Pons (tissue), 1 donor: ENCODE measurements around the gene BAG1.

Experiments
- DNase-seq: peaks from one replicate; pipeline ENCODE4 v3.0.0-alpha.2; 2016; ENCODE audit warnings: low spot score

BAG1 gene

DNA sequence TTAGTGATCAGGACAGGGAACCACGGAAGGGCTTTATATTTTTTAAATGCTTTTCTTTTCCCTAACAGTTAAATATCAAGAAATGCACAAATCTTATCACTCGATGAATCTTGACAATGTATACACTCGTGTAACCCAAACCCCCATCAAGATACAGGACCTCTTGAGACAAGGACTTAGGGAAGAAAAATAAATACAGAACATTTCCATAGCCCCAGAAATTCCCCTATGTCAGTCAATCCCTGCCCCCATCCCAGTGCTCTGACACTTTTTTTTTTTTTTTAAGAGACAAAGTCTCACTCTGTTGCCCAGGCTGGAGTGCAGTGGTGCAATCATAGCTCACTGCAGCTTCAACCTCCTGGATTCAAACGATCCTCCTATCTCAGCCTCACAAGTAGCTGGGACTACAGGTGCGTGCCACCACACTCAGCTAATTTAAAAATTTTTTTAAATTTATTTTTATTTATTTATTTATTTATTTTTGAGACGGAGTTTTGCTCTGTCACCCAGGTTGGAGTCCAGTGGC, 21.8 kb downstream of the BAG1 start:
- DNase-seq = no peak

DNA sequence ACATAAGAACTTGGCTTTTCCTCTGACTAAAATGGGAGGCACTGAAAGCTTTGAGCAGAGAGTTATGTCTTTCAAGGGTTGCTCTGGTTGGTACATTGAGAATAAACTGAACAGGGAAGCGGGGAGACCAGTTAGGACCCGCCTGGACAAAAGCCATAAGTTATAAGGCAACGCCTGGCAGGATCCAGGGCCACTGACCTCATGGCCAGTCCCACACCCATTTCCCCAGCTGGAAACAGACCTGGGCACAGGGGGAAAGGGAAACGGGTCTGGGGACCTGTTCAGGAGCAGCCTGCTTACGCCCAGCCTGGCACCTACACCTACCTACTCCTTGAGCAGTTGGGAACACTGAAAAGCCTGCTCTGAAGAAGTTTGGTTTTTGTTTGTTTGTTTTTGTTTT, 23.2 kb downstream of the BAG1 start:
- no peak for DNase-seq

DNA sequence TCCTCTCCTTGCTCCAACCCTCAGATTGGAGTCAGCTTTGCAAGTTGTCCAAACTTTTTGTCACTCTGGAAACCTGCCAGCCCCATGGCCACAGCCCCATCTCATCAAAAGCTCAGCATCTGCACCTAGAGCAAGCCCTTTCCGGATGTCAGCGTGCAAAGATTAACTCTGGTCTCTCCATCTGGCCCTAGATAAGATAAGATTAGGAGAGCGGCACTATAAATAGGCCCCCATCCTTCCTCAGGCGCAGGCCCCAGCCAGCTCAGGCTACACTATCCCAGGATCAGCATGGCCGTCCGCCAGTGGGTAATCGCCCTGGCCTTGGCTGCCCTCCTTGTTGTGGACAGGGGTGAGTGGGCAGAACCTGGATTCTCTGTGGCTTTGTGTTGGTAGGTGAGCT, 24.6 kb downstream of the BAG1 start, which contains the start of gene SPINK4:
SPINK4 (plus strand) TSS at position 247 of the 400 bp plus-strand sequence; CDS start at position 289, 42 bp downstream.
- DNase-seq = no peak

DNA sequence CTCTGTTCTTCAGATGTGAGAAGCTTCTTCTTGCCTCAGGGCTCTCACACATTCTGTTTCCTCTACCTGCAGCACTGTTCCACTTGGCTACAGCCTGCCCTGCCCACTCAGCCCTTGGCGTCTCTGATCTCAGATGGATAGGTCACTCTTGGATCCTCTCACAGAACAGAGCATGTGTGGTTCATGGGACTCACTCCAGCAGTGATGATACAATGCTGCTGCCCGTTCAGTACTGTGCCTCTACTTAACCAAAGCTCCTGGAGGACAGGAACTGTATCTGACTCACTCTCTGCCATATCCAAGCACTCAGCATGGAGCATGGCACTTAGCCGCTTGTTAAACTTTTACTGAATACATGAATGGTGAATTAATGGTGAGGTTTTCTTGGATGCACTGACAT, 27.9 kb downstream of the BAG1 start:
- no peak for DNase-seq

DNA sequence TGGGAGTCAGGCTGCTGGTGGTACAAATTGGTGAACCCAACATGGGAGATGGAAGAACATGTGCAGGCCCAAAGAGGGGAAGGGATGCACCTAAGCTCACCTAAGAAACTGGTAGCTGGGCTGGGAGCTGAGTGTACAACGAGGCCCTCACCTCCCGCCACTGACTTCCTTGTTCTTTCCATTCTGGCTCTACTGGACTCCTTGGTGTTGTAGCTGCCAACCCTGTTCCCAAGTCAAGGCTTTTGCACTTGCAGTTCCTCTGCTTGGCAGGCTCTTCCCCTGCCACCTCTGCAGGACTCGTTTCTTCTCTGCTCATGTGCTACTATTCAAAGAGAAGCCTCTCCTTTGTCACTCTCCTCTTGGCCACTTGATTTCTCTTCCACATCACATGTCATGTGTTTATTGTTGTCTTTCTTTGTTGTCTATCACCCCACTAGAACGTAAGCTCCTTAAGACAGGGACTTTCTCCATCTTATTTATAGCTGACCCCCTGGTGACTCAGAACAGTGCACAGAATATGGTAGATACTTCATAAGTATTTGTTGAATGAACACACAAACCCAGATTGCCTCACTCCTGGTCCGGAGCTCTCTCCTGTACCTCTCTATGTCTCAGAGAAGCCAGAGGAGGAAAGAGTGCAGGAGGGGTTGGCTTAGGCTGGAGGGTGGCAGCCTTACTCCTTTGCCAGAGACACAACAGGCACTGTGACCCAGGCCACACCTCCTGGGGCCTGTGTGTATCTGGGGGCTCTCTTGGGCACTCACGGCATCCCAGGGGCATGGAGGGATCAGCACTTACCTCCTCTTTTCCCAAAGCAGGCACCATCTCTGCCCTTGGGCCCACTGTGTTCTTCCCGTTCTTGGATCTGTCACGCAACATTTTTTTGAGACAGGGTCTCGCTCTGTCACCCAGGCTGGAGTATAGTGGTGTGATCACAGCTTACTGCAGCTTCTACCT, 29.7 kb downstream of the BAG1 start:
- no peak for DNase-seq

DNA sequence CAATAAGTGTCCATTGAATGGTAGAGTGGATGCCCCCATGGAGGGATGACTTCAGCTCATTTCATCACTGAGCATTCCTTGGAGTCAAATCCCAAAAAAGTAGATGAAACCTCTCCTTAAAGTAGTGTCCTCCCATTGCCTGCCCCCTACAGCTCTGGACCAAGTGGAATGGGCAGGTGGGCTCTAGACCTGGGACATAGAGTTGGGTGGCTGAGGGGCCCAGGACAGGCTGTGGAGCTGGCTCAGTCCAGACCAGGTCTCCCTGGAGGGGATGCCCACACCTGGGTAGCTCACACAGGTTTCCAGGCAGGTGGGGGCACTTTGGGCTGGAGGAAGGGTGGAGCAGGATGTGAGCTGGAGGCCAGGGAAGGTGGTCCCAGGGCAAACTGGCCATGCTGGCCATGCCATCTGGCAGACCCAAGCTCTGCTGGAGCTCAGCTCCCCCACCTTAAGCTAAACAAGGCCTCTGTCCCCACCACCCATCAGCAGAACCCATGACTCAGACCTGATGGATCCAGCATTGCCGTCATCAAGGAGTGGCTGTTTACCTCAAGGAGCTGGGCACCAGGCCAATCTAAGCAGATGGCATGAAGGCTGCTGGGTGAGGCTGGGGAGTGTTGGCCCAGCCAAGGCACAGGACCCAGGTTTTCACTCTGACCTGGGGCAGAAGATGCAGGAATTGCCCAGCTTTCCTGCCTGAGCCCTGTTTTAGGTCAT, 30.7 kb downstream of the BAG1 start:
- DNase-seq = no peak

DNA sequence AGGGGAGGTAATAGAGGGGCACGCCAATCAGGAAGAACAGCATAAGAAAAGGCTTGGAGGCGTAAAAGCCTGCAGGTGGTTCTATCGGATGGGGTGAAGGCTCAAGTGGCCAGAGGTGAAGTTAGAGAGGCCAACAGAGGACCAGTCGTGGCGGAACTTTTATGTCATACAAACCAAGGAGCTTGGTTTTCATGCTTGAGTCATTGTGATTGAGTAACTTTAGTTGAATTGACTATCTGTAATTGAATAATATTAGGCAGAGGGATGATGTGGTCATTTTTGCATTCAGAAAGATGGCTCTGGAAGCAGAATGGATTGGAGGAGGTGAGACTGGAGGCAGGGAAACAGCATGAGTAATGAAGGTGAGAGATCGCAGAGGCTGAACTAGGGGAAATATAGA, 31.7 kb downstream of the BAG1 start:
- no peak for DNase-seq

DNA sequence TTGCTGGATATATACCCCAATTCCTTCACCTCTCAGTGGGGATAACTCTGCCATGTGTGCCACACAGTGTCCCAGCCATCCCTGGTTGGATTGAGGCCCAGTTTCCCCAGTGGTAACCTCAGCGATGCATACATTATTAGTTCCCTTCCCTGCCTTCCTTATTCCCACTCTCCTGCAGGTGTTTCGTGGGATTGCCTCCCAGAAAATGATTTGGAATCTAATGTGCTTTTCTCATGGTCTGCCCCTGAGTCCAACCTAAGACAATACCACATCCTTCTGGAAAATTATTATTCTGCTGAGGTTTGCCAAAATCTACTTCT, 32.9 kb downstream of the BAG1 start:
- no peak for DNase-seq

DNA sequence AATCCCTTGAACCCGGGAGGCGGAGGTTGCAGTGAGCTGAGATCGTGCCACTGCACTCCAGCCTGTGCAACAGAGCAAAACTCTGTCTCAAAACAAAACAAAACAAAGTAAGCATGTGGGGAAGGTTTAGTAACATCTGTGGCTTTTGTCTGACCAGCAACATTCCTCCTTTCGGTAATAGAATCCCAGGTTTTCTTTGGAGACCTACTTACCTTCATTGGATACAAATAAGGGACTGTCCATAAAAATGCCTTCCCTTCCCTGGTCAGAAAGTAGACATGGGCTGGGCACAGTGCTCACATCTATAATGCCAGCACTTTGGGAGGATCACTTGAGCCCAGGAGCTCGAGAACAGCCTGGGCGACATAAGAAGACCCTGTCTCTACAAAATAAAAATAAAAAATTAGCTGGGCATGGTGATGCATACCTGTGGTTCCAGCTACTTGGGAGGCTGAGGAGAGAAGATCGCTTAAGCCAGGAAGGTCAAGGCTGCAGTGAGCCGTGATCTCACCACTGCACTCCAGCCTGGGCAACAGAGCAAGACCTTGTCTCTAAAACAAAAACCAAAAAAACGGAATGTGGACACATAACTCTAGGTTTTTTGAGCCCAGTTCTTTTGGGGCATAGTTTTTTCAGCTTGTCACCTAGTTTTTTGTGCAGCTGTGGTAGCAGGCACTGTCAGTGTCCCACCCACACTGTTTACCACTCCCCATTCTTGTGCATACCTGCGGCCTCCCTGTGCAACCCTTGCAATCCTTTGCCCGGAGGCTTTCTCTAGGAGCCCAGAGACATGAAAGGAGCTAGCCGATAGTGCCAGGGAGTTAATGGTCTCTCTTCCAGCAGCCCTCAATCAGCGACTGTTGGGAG, 33.5 kb downstream of the BAG1 start:
- DNase-seq = no peak

DNA sequence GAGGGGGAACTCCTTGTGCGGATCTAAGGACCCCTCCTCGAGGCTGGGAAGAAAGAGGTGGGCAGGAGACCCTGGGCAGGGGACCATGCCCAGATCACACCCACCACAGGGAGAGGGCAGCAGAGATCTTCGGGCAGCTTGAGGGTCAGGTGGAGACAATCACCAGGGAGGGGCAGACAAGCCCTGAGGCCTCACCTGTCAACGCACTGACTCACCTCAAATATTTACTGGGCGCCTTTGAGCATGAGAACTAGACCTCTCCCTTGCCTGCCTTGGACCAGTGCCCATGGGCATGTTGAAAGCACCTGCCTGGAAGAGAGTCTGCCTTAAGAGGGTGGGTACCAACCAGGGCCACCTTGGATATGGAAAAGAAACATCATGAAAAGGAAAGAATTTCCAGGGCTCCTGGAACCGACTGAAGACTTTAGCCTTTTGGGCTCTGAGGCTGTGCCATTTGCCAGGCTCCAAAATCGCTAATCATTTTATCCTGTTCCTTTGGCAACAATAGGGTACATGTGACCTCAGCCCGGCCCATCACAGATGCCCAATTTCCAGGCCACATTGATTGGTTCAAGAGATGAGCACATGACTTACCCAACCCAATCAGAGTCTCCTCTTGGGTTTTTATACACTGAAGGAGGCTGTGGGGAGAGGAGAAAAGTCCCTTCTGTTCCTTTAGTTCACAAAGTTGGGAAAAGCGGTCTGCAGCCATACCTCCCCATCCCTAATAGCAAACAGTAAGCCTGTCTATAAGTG, 35.0 kb downstream of the BAG1 start:
- no peak for DNase-seq

DNA sequence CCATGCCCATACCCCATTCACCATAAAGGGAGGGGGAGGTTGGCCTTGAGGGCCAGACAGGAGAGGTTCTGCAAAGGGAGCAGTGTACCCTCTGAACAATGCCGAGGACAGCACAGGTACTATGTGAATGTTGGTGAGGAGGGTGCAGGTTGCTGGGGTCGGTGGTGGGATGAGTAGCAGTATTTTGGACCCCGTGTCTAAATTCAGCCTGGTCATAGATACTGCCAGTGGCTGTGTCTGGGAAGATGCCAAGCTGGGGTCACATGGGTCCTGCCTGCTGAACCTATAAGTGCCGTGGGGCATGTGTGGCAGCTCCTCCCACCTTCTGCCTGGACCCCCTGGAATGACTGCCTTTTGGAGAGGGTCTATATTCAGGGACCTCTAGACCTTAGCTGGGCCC, 35.9 kb downstream of the BAG1 start:
- DNase-seq = no peak

DNA sequence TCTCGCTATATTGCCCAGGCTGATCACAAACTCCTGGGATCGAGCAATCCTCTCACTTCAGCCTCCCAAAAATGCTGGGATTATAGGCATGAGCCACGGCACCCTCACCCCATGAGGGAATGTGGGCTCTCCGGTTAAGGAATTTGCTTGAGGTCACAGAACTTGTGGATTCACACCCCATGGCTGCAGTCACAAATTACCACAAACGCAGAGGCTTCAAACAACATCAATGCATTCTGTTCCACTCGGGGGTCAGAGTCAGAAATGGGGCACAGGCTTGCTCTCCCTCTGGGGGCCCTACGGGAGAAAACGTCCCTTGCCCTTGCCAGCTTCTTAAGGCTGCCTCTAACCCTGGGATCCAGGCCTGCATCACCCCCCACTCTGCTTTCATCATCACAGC, 36.8 kb downstream of the BAG1 start:
- DNase-seq = no peak

DNA sequence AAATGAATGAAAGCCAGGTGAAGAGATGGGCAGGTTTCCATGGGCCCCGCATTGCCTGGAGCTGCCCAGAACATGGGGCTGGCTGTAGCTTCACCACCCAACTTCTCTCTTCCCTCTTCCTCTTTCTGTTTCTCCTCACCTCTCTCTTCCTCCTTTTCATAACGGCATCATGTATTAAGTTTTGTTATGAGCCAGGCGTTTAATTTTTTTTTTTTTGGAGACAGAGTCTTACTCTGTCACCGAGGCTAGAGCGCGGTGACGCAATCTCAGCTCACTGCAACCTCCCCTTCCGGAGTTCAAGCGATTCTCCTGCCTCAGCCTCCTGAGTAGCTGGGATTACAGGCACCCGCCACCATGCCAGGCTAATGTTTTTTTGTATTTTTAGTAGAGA, 37.5 kb downstream of the BAG1 start:
- peak; percentile 34 for DNase-seq

DNA sequence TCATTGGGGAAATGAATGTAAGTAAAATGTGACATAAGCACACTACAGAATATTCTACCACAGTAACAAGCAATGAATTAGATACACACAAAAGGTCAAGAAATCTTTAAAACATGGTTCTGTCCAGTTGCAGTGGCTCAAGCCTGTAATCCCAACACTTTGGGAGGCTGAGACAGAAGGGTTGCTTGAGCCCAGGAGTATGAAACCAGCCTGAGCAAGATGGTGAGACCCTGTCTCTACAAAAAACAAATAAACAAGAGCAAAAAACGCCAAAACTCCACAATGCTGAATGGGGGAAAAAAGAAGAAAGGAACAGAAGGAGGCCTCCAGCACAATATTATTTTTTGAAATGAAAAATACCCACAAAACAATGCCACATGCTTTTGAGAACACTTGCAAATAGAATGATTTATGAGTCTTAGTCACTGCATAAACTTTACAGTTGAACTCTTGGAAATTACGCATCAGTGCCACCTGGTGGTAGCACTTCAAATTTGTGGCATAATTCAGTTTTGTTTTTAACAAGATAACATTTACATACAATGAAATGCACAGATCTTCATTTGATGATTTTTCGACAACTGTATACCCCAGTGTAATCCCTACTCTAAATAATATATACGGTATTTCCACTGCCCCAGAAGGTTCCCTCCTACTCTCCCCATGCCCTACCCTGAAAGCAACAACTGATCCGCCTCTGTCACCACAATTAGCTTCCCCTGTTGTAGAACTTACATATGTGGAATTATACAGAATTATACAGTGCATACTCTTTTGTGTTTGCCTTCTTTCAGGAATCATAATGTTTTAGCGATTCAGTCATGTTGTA, 39.0 kb downstream of the BAG1 start:
- DNase-seq = peak; percentile 81

DNA sequence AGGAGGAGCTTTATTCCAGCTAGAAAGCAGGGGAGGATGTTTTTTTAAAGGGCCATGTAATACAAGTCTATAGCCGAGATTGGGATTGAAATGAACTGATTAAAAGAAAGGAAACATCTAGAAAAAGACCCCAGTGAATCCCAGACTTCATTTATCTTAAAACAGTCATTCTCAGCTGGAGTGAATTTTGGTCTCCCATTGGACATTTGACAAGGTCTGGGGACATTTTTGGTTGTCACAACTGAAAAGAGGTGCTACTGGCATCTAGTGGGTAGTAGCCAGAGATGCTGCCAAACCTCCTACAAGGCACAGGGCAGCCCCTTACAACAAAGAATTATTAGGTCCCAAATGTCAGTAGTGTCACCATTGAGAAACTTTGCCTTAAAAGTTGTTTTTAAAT, 40.8 kb downstream of the BAG1 start:
- DNase-seq = no peak

DNA sequence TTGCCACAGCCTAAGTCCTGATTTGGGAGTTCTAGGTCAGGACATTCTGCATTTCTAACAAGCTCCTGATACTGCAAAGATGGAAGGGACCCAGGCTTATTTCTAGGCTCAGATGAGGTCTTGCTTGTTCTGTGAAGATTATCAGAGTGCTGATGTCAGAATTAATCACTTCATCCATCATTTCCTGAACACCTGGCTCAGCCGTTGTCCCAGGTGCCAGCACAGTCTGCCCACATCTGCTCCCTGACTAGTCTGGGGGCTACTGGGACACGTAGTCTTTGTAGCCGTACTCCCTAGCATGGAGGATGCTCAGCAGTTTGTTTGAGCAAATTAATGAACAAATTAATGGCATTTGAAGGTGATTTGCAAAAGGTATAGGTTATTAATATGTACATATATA, 42.5 kb downstream of the BAG1 start:
- DNase-seq = no peak

DNA sequence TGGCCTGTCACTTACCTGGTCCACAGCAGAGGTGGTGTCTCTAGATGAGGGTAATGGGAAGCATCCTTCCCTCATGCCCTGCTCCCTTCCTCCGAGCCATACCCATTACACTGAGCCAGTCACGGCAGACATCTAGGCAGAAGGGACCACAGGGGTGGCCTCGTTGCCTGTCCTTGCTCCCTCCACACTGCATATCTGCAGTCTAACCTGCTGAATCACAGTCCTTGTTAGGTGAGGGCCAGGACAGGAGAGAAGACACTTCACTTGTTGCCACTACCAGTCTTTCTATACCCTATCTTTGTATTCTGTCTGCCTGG, 43.0 kb downstream of the BAG1 start:
- no peak for DNase-seq

DNA sequence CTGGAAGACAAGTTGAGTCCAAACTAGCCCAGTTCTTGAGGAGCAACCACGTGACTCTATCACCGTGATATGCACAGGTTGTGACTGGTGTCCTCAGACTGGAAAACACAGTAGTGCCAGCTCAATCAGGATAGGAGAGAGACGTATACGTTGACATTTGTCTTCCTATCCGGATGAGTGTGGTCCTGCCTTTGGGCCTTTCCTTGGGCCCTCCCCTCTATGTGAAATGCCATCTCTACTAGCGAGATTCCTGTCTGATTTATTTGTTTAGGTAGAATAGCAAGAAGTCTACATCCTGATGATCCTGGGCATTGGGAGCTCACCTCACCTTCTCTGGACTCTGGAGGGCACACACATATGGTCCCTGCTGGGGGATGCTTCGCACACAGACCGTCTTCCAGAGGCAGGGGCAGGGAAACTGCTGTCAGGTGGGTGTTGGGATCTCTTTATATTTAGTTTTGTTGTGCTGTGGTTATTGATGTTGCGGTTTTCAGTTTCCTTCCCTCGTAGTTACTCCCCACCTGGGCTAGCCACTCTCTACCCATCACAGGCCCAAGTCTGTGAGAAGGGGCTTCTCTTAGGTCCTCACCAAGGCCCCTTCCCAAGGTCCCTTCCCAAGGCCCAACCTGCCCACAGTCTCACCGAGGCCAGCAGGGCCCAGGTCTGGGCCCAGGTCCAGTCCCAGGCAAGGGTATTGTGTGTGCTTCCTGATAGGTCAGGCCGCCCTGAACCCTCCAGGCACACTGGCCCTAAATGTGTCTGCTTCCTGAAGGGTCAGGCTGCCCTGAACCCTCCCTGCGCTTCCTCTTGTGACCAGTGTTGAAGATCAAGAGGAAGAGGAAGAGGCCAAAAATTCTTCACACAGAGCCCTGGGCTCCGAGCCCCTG, 43.6 kb downstream of the BAG1 start:
- no peak for DNase-seq

DNA sequence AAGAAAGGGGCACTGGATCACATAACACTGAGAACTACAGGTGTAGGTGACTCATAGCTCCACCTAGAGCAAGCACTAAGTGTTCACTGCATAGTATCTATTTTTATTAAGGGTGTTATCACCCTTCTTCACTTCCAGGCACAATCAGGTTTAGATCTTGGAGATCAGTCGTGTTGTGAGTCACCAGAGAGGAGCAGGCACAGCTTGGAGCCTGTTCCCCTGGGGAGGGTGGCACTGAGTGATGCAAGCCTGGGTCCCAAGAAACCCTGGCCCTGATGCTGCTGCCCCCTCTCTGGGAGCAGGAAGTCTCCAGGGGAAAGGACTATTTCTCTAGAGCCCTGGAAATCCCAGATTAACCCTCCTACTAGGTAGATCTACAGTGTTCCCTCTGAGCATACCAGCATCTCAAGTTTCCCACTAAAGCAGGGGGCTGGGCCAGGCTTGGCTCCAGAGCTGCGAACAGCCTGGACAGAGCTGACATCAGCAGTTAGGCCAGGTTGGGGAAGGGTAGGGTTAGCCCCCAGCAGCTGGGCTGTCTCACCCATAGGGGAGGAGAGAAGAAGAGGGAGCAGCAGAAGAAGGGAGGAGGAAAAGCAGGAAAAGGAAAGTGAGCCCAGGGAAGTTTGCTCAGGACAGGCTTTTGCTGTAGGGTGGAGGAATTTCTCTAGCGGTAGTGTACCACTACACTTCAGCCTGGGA, 52.7 kb downstream of the BAG1 start:
- DNase-seq = no peak
